Mesodermal cell (in vitro differentiated cells): Measurements from ENCODE around the gene CHCHD5.
"Not testable (repeated sequence)": the region's sequence is repeated elsewhere in the genome, so short reads cannot be mapped to it uniquely, and the experiment has no call there.

Experiments used
- H3K27ac ChIP-seq: 2 replicates; pipeline ENCODE4 v1.7.0; 2013; ENCODE audit warnings: mild to moderate bottlenecking, low read depth, low read length, moderate library complexity; ENCODE audit not compliant: severe bottlenecking
- H3K36me3 ChIP-seq: 2 replicates; pipeline ENCODE4 v1.7.1; 2013; ENCODE audit warnings: mild to moderate bottlenecking, low read length, moderate library complexity; ENCODE audit not compliant: control insufficient read depth, insufficient read depth
- H3K4me1 ChIP-seq: one replicate; pipeline ENCODE4 v1.7.1; 2013; ENCODE audit warnings: mild to moderate bottlenecking, low read length; ENCODE audit not compliant: insufficient read depth, control insufficient read depth, poor library complexity, severe bottlenecking
- H3K4me3 ChIP-seq: 2 replicates; pipeline ENCODE4 v1.7.0; 2013; ENCODE audit warnings: low read length, control low read depth, mild to moderate bottlenecking; ENCODE audit not compliant: insufficient read depth, poor library complexity, severe bottlenecking; ENCODE audit errors: extremely low read depth
- H3K9me3 ChIP-seq: 2 replicates; pipeline ENCODE4 v1.7.1; 2013; ENCODE audit warnings: mild to moderate bottlenecking, low read length, moderate library complexity; ENCODE audit not compliant: control insufficient read depth
- WGBS, 2 experiments: methylation state at CpG; one replicate each; pipeline ENCODE4 v1.1.5; 2013; ENCODE audit warnings: missing lambda C conversion rate in 2 of 2; ENCODE audit not compliant: insufficient coverage in 2 of 2; 5-methylcytosine and 5-hydroxymethylcytosine counted together

The CHCHD5 gene

DNA sequence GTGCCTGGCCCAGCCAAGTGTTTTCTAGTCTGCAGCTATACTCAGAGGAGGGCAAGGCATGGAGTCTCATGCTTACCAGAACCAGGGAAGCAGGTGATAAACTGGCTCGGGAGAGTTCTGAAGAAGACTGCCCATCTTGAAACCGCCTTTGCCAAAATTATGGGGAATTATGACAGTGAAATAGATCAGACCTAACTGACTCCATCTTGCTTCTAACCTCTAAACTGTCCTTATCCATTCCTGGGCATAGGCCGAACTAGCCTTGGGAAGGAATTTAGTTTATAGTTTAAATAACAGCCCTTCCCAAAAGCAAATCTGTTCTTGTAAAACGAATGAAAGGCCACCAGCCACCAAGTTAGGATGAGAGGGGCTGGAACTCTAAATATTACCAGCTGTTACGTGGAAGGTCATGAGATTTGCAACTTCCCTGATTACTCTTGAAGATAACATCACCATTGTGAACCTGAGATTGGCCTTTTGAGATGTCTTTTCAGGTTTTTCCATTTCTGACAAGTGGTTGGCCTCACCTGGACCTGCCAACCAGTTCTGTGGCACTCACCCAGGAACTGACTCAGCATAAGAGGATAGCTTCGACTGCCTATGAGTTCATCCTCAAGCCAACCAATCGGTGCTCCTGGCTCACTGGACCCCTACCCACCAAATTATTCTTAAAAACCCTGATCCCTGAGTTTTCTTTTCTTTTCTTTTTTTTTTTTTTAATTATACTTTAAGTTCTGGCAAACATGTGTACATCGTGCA is 23.4 kb downstream of the CHCHD5 start:
- H3K36me3 ChIP-seq: no peaks in the 10 kb centered on the region
- WGBS, 2 experiments: 87 to 90% methylated on average over 5 of the region's 8 CpGs
- H3K4me1 ChIP-seq: no peaks in the 10 kb centered on the region
- no peak overlapping the region for H3K27ac ChIP-seq
- no peaks in the 10 kb centered on the region for H3K9me3 ChIP-seq
- H3K4me3 ChIP-seq: no peak overlapping the region

DNA sequence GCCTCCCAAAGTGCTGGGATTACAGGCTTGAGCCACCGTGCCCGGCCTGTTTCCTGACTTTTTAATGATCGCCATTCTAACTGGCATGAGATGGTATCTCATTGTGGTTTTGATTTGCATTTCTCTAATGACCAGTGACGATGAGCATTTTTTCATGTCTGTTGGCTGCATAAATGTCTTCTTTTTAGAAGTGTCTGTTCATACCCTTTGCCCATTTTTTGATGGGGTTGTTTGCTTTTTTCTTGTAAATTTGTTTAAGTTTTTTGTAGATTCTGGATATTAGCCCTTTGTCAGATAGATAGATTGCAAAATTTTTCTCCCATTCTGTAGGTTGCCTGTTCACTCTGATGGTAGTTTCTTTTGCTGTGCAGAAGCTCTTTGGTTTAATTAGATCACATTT is 24.9 kb downstream of the CHCHD5 start:
- 94 to 95% methylated on average over 3 to 4 of the region's 4 CpGs for WGBS, 2 experiments
- H3K9me3 ChIP-seq, H3K36me3 ChIP-seq, H3K4me3 ChIP-seq, H3K4me1 ChIP-seq, H3K27ac ChIP-seq: not testable (repeated sequence)

- WGBS, 2 experiments: no CpG with 5 or more reads among the region's 1 CpG
- not testable (repeated sequence) for H3K36me3 ChIP-seq, H3K4me3 ChIP-seq, H3K4me1 ChIP-seq, H3K27ac ChIP-seq, H3K9me3 ChIP-seq
These were observed 27.9 kb downstream of the CHCHD5 start for GRCh38 chr2:112612283-112612682.

- H3K4me1 ChIP-seq: no peaks in the 10 kb centered on the region
- WGBS, 2 experiments: 44 to 57% methylated on average over 8 of the region's 13 CpGs
- H3K9me3 ChIP-seq: no peaks in the 10 kb centered on the region
- H3K36me3 ChIP-seq: no peaks in the 10 kb centered on the region
- no peak overlapping the region for H3K27ac ChIP-seq
- H3K4me3 ChIP-seq: no peak overlapping the region
These were observed 29.9 kb downstream of the CHCHD5 start for GRCh38 chr2:112614201-112614840.

DNA sequence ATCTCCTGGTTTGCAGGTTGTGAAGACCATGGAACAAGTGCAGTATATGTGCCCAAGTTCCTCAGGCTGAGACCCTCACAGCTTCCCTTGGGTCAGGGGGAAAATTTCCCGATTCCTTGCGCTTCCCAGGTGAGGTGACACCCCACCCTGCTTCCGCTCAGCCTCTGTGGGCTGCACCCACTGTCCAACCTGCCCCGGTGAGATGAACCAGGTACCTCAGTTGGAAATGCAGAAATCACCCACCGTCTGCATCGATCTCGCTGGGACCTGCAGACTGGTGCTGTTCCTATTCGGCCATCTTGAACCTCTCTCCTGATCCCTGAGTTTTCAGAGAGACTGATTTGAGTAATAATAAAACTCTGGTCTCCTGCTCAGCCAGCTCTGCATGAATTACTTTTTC is 30.6 kb downstream of the CHCHD5 start:
- H3K36me3 ChIP-seq: no peaks in the 10 kb centered on the region
- no peaks in the 10 kb centered on the region for H3K9me3 ChIP-seq
- H3K4me3 ChIP-seq: no peak overlapping the region
- WGBS, 2 experiments: 93 to 97% methylated on average over 8 of the region's 8 CpGs
- no peaks in the 10 kb centered on the region for H3K4me1 ChIP-seq
- no peak overlapping the region for H3K27ac ChIP-seq

GRCh38 chr2:112615798-112616197 is 31.4 kb downstream of the CHCHD5 start:
- not testable (repeated sequence) for H3K4me1 ChIP-seq, H3K27ac ChIP-seq, H3K36me3 ChIP-seq, H3K4me3 ChIP-seq, H3K9me3 ChIP-seq
- 100% methylated on average over 1 to 2 of the region's 2 CpGs for WGBS, 2 experiments

- H3K27ac ChIP-seq: no peak overlapping the region
- peaks cover 8% of the 10 kb centered on the region for H3K4me1 ChIP-seq
- H3K36me3 ChIP-seq: no peaks in the 10 kb centered on the region
- WGBS, 2 experiments: 100% methylated on average over 1 of the region's 6 CpGs; no CpG with 5 or more reads in 1 of the 2 experiments
- H3K9me3 ChIP-seq: no peaks in the 10 kb centered on the region
- no peak overlapping the region for H3K4me3 ChIP-seq
These were observed 34.0 kb downstream of the CHCHD5 start for GRCh38 chr2:112618383-112618782.

DNA sequence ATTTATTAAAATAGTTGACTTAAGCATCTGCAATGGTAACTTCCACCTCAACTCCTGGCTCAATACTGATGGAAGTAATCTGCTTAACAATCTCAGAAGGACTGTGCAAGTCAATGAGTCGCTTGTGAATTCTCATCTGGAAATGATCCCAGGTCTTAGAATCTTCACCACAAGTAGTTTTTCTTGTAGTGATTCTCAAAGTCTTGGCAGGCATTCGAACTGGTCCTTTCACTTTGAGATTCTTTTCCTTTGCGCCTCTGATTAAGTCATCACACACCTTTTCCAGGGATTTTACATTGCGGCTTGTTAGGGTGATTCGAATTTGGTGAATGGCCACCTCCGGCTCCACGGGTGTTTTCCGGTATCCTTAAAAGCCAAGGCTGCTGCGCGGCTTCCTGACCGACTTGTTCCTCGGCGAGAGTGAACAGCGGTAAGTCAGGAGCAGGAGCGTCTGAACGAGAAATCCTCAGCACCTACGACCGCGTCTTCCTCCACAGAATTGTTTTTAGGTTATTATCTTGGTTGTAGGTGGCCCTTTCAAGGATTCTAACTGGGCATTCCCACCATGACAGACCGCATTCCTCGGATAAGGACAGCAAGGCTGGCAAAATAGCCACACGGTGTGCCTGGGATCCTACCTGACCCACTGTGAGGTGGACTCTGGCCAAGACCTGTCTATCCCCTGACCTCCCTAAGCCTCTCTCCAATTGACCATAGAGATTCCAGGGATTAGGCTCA is 37.5 kb downstream of the CHCHD5 start:
- H3K4me3 ChIP-seq: no peak overlapping the region
- H3K9me3 ChIP-seq: no peaks in the 10 kb centered on the region
- no peaks in the 10 kb centered on the region for H3K36me3 ChIP-seq
- 87 to 92% methylated on average over 14 to 17 of the region's 22 CpGs for WGBS, 2 experiments
- no peak overlapping the region for H3K27ac ChIP-seq
- peaks cover 25% of the 10 kb centered on the region for H3K4me1 ChIP-seq

GRCh38 chr2:112622528-112622849 is 38.1 kb downstream of the CHCHD5 start:
- Histone ChIP-seq H3K9me3 (no peaks in the 10 kb centered on the region), H3K36me3 (no peaks in the 10 kb centered on the region), H3K4me3 (no peak overlapping the region), H3K4me1 (peaks cover 30% of the 10 kb centered on the region), H3K27ac (no peak overlapping the region)
- WGBS, 2 experiments: no CpG with 5 or more reads among the region's 3 CpGs

DNA sequence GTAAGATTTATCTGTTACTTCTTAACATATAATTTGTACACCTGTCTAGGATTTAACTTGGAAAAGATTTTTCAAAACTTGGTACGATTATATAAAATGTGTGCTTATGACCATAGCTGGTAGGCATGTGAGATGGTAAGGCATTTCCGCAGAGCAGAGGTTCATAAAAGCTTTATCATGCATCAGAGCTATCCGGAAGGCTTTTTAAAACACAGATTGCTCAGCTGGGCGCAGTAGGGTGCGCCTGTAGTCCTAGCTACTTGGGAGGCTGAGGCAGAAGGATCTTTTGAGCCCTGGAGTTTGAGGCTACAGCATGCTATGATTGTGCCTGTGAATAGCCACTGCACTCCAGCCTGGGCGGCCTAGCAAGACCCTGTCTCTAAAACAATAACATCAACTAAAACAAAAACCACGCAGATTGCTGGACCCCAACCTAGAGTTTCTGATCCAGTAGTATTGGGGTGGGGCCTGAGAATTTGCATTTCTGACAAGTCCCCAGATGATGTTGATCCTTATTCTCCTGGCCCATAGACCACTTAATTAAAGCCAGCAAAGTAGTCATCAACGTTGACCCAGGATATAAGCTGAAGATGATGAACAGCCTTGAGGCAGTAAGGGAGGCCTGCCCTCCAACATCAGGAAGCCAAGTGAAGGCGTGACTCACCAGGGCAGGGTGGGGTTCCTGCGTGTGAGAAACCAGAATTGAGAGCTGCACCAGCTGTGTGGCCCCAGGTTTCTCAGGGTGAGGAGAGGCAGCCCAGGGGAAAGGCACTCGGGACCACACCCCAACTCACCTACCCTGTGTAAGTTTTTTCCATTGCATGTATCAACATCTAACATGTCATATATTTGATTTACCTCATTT is 39.7 kb downstream of the CHCHD5 start:
- Histone ChIP-seq H3K27ac (no peak overlapping the region), H3K4me1 (peaks cover 44% of the 10 kb centered on the region)
- WGBS, 2 experiments: 91 to 96% methylated on average over 8 to 9 of the region's 11 CpGs

More for the DNA sequence above, 39.7 kb downstream of the CHCHD5 start:
- Histone ChIP-seq H3K9me3 (no peaks in the 10 kb centered on the region), H3K36me3 (no peaks in the 10 kb centered on the region), H3K4me3 (no peak overlapping the region)
